DND-41 (cell line): Measurements from ENCODE around the gene CIB2.

ENCODE experiments used
- EZH2 ChIP-seq: IDR thresholded peaks from 3 replicates; pipeline ENCODE4 v1.6.1; 2012; ENCODE audit warnings: borderline replicate concordance, low read depth, mild to moderate bottlenecking, moderate library complexity, low read length, inconsistent platforms; ENCODE audit not compliant: severe bottlenecking
- TF ChIP-seq, protein P1 (sequence below): IDR thresholded peaks from 2 replicates; pipeline ENCODE4 v1.5.1; 2012; ENCODE audit warnings: borderline replicate concordance, low read length, moderate library complexity, mild to moderate bottlenecking; ENCODE audit not compliant: poor library complexity, severe bottlenecking; ENCODE audit errors: extremely low read depth

DNA sequence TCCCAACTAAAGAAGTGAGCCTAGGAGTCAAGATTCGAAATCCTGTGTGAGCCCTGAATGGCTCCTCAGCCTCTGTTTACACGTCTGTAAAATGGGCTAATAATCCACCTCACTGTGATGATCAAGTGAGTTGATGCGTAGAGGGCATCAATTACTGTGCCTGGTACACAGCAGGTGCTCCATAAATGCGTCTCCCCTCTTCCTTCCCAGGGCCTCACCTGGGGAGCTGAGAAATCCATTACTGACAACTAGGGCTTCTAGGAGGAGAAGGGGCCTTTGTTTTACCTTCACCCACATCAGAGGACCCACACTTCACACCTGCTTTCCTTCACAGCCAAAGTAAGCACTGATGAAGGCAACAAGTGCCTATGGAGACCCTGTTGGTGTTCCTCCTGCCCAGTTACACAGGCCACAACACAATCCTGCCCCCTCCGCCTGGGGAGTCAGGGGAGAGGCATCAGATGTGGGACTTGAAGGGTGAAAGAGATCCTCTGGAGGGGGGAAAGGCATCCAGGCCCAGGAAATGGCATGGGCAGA lies 1.4 kb downstream of the CIB2 start:
- TF ChIP-seq, protein P1, sequence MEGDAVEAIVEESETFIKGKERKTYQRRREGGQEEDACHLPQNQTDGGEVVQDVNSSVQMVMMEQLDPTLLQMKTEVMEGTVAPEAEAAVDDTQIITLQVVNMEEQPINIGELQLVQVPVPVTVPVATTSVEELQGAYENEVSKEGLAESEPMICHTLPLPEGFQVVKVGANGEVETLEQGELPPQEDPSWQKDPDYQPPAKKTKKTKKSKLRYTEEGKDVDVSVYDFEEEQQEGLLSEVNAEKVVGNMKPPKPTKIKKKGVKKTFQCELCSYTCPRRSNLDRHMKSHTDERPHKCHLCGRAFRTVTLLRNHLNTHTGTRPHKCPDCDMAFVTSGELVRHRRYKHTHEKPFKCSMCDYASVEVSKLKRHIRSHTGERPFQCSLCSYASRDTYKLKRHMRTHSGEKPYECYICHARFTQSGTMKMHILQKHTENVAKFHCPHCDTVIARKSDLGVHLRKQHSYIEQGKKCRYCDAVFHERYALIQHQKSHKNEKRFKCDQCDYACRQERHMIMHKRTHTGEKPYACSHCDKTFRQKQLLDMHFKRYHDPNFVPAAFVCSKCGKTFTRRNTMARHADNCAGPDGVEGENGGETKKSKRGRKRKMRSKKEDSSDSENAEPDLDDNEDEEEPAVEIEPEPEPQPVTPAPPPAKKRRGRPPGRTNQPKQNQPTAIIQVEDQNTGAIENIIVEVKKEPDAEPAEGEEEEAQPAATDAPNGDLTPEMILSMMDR, result no peak
- no peak for TF ChIP-seq EZH2
